Hepatic stellate cell (primary cell): Measurements from ENCODE around the gene MARCHF10.
A peak's percentile ranks its signal among the peaks of the same experiment; 100 is the strongest.

Source experiments
- DNase-seq: peaks from one replicate; pipeline ENCODE4 v3.0.0; 2011; ENCODE audit warnings: low spot score

Gene MARCHF10

GRCh38 chr17:62658136-62658920 lies 149.8 kb downstream of the MARCHF10 start:
- DNase-seq, result no peak

- no peak for DNase-seq
Observed at GRCh38 chr17:62657690-62658089, 150.4 kb downstream of the MARCHF10 start.

GRCh38 chr17:62657145-62657665 lies 150.9 kb downstream of the MARCHF10 start:
- no peak for DNase-seq

- no peak for DNase-seq
Observed at GRCh38 chr17:62656446-62656845, 151.7 kb downstream of the MARCHF10 start.

- no peak for DNase-seq
Observed at GRCh38 chr17:62655656-62656055, 152.5 kb downstream of the MARCHF10 start.

- peak; percentile 81 for DNase-seq
Observed at GRCh38 chr17:62653826-62654761, 154.0 kb downstream of the MARCHF10 start.

- DNase-seq, result peak; percentile 79
Observed at GRCh38 chr17:62653002-62653825, 154.9 kb downstream of the MARCHF10 start.

GRCh38 chr17:62652251-62653001 lies 155.7 kb downstream of the MARCHF10 start:
- peak; percentile 83 for DNase-seq
